K562 (cell line): ENCODE data around the gene ABLIM2. TPM values are rescaled to one million over a fixed set of nuclear protein-coding genes. Genes with fewer than 3 reads are reported as not detected.

ENCODE experiments used
- ATAC-seq: fragments of 200-7000 bp; cut with Tn5 transposase; 3 replicates; pipeline ENCODE4 v1.9.1; 2020; ENCODE audit warnings: moderate library complexity
- BruUV-seq: library from RNA; stranded (reverse); fragments of 400-500 nt; replicated peaks from 2 replicates; lab custom pipeline; 2021; lab: Mats Ljungman, UMichigan
- CTCF ChIA-PET: fragments of 300-600 bp; formaldehyde crosslinking; extraction: SDS; loops from one replicate; lab custom pipeline; 2021; ENCODE audit warnings: low intra/inter-chr PET ratio; lab: Yijun Ruan, JAX
- POLR2A ChIA-PET: fragments of 300-600, 350-650 bp; sonication (Branson Sonifier 250); formaldehyde crosslinking; extraction: SDS; loops from one replicate; lab custom pipeline; 2021; ENCODE audit warnings: antibody characterized with exemption, inconsistent platforms; lab: Yijun Ruan, JAX
- DNase-seq, 4 experiments: peaks; one replicate each; pipeline versions ENCODE4 v3.0.0 to v3.0.0-alpha.2; 2011 to 2018; ENCODE audit warnings: low spot score in 3 of 4, mixed read lengths in 3 of 4; ENCODE audit errors: extremely low read depth in 1 of 4
- FAIRE-seq: peaks from 2 replicates; lab custom pipeline; 2011; peaks lifted over from hg19 to GRCh38; lab: Jason Lieb, UNC
- H2AFZ ChIP-seq: 2 replicates; pipeline ENCODE4 v1.6.0; 2011; ENCODE audit warnings: low read depth, low read length, control low read depth, inconsistent platforms
- H3K27ac ChIP-seq: fragments of 200-600 bp; 3 replicates; pipeline ENCODE4 v1.8.0; 2011; ENCODE audit warnings: low read depth, mild to moderate bottlenecking, control low read depth, inconsistent platforms, low read length, moderate library complexity, mixed read lengths; ENCODE audit errors: extremely low read depth
- H3K27me3 ChIP-seq, 2 experiments: fragments of 300-600 bp in 1 of 2; 2 replicates in 1 of 2; 3 replicates in 1 of 2; pipeline versions ENCODE4 v1.6.0 to v1.8.0; 2011; ENCODE audit warnings: inconsistent platforms in 2 of 2, low read length in 2 of 2, mild to moderate bottlenecking in 1 of 2, mixed read lengths in 1 of 2, moderate library complexity in 1 of 2; ENCODE audit not compliant: control insufficient read depth in 2 of 2, insufficient read depth in 2 of 2
- H3K36me3 ChIP-seq: fragments of 300-600 bp; 3 replicates; pipeline ENCODE4 v1.8.0; 2011; ENCODE audit warnings: mild to moderate bottlenecking, low read length, inconsistent platforms; ENCODE audit not compliant: control insufficient read depth, insufficient read depth
- H3K4me1 ChIP-seq, 2 experiments: fragments of 200-600 bp in 1 of 2; replicated peaks in 1 of 2; 2 replicates in 1 of 2; 3 replicates in 1 of 2; pipeline versions ENCODE4 v1.5.1 to v1.8.0; 2011; ENCODE audit warnings: inconsistent platforms in 2 of 2, low read length in 2 of 2, mild to moderate bottlenecking in 1 of 2, mixed read lengths in 1 of 2, moderate library complexity in 1 of 2; ENCODE audit not compliant: control insufficient read depth in 2 of 2, insufficient read depth in 2 of 2
- H3K4me2 ChIP-seq: 2 replicates; pipeline ENCODE4 v1.6.1; 2011; ENCODE audit warnings: low read length, control low read depth, inconsistent platforms, mixed read lengths; ENCODE audit not compliant: insufficient read depth
- H3K4me3 ChIP-seq: fragments of 200-600 bp; sonication (generic), shearing (Covaris generic); 2 replicates; pipeline ENCODE4 v1.5.1; 2016; ENCODE audit warnings: control low read depth, inconsistent platforms
- H3K79me2 ChIP-seq: fragments of 200-600 bp; 3 replicates; pipeline ENCODE4 v1.8.0; 2011; ENCODE audit warnings: low read length, inconsistent platforms; ENCODE audit not compliant: control insufficient read depth, insufficient read depth
- H3K9ac ChIP-seq, 2 experiments: 2 replicates each; pipeline versions ENCODE4 v1.6.0 to v1.6.1; 2011; ENCODE audit warnings: low read depth in 2 of 2, low read length in 2 of 2, control low read depth in 1 of 2, inconsistent platforms in 1 of 2, mild to moderate bottlenecking in 1 of 2, mixed read lengths in 1 of 2; ENCODE audit not compliant: insufficient read depth in 1 of 2
- H3K9me1 ChIP-seq: one replicate; pipeline ENCODE4 v1.6.0; 2011; ENCODE audit warnings: inconsistent platforms, mild to moderate bottlenecking, low read length, moderate library complexity; ENCODE audit not compliant: control insufficient read depth, insufficient read depth
- H3K9me3 ChIP-seq: replicated peaks from 2 replicates; pipeline ENCODE4 v1.5.1; 2011; ENCODE audit warnings: low read depth, low read length, inconsistent platforms; ENCODE audit not compliant: control insufficient read depth, insufficient read depth
- H4K20me1 ChIP-seq: replicated peaks from 2 replicates; pipeline ENCODE4 v1.6.1; 2011; ENCODE audit warnings: low read length, inconsistent platforms, mixed read lengths; ENCODE audit not compliant: control insufficient read depth, insufficient read depth
- ZNF175 ChIP-seq: fragments of 200-800 bp; sonication (Bioruptor generic); IDR thresholded peaks from 2 replicates; pipeline ENCODE4 v1.6.1; 2016; ENCODE audit warnings: low read depth, mild to moderate bottlenecking, missing genetic modification characterization, missing compliant biosample characterization
- ZNF717 ChIP-seq: fragments of 250-450 bp; sonication (Bioruptor Pico); IDR thresholded peaks from 2 replicates; pipeline ENCODE4 v1.5.0; 2021
- WGBS: fragments of 100-300 bp; shearing (Covaris generic); methylation state at CpG from one replicate; pipeline ENCODE4 v1.1.6; 2016; ENCODE audit warnings: low coverage, mixed read lengths; ENCODE audit not compliant: insufficient coverage; ENCODE audit errors: missing lambda C conversion rate; 5-methylcytosine and 5-hydroxymethylcytosine counted together
- in situ Hi-C: fragments of 300-500 bp; cut with MboI; formaldehyde crosslinking; loops from 4 replicates; pipeline ENCODE4 v1.15.0; 2018; ENCODE audit warnings: inconsistent platforms, mixed read lengths
- intact Hi-C: fragments of 100-400 bp; cut with micrococcal nuclease; formaldehyde crosslinking; loops from 2 replicates; pipeline ENCODE4 v1.14.2; 2022
- polyA plus RNA-seq, 8 experiments: library from polyadenylated mRNA; depleted of rRNA in 4 of 8; stranded (reverse) in 5 of 8; unstranded in 3 of 8; fragments of >200 nt; fragmentation: Nextera tagmentation in 2 of 8; fragmentation: Illumina TruSeq in 1 of 8; extraction: Ambion mirVana in 2 of 8; extraction: Trizol in 1 of 8; gene quantifications; 2 replicates each; pipeline versions ENCODE4 v1.2.1 to v1.2.3, GENCODE V29; 2011 to 2014; ENCODE audit warnings: inconsistent platforms in 1 of 8, missing spikeins in 1 of 8
- total RNA-seq, 7 experiments: library from RNA; depleted of rRNA in 6 of 7; stranded (reverse); fragments of >200 nt in 6 of 7; fragmentation: Illumina TruSeq in 2 of 7; extraction: Trizol in 2 of 7; gene quantifications; 2 replicates each; pipeline versions ENCODE4 v1.2.1 to v1.2.3, GENCODE V29; 2011 to 2021; ENCODE audit warnings: low replicate concordance in 1 of 7
- TF ChIP-seq, protein P1 (sequence below): fragments of 250-450 bp; sonication (Bioruptor Pico); IDR thresholded peaks from 2 replicates; pipeline ENCODE4 v1.5.0; 2021
- TF ChIP-seq, protein P2 (sequence below), 2 experiments: fragments of 450-650 bp in 1 of 2; sonication (generic) in 1 of 2; formaldehyde crosslinking in 1 of 2; IDR thresholded peaks in 1 of 2; conservative IDR thresholded peaks in 1 of 2; 2 replicates each; pipeline versions ENCODE4 v1.6.1 to v1.8.1; 2016 to 2023; ENCODE audit warnings: mild to moderate bottlenecking in 2 of 2, moderate library complexity in 2 of 2, inconsistent platforms in 1 of 2, missing genetic modification reagents in 1 of 2

Gene ABLIM2
- total and polyA plus RNA-seq, 9 of the 15 experiments (the other 6 are each of a cell fraction or from before 2014, with no cell fraction given), result not detected

DNA sequence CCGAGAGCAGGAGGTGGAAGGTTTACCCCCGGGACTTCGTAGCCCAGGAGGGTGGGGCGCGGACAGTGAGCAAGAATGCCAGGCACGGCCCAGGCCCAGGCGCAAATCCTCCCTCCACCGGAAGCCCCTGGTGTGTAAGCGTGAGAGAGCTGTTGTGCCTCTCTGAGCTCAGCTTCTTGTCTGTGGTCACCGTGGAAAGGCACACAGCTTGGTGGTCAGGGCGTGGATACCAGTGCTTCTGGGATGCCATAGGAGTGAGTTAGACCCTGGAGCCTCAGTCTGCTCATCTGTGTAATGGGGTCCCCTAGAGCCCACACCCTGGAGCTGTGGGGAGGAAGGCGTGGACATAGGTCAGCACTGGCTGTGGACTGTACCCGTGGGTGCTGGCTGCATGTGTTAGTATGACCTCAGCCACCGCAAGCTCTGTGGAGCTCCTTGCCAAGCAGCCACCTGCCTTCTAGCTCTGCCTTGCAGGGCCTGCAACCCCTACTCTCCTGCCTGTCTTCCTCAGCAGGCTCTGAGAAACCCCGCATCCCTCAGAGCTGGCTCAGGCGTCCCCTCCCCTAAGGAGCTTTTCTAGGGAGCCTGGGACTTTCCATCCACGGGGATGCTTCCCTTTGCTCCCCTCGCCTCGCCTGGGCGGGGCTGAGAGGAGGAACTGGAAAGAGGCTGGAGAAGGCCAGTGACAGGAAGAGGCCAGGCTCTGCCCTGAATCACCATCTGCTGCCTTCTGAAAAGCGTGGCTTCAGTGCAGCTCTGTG lies 190.9 kb downstream of the ABLIM2 start:
- TF ChIP-seq, protein P1, sequence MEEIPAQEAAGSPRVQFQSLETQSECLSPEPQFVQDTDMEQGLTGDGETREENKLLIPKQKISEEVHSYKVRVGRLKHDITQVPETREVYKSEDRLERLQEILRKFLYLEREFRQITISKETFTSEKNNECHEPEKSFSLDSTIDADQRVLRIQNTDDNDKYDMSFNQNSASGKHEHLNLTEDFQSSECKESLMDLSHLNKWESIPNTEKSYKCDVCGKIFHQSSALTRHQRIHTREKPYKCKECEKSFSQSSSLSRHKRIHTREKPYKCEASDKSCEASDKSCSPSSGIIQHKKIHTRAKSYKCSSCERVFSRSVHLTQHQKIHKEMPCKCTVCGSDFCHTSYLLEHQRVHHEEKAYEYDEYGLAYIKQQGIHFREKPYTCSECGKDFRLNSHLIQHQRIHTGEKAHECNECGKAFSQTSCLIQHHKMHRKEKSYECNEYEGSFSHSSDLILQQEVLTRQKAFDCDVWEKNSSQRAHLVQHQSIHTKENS (CRISPR knock-in tag), result no peak
- TF ChIP-seq, protein P2, sequence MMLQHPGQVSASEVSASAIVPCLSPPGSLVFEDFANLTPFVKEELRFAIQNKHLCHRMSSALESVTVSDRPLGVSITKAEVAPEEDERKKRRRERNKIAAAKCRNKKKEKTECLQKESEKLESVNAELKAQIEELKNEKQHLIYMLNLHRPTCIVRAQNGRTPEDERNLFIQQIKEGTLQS (IDR thresholded peaks at IDR 0.05), result no peak
- TF ChIP-seq, protein P2 (CRISPR knock-in tag; conservative IDR thresholded peaks at IDR 0.05), result no peak
- TF ChIP-seq ZNF717 (CRISPR knock-in tag) (no peak), ZNF175 (no peak)
- Histone ChIP-seq H3K4me1 (peaks cover 0 to 5% of the 10 kb centered on the region in 2 experiments; a peak in 2 of 5 replicates), H3K9me1 (peaks cover 3% of the 10 kb centered on the region), H2AFZ (no peak overlapping the region), H3K27ac (no peak overlapping the region), H4K20me1 (peaks cover 7% of the 10 kb centered on the region), H3K9ac (no peak overlapping the region), H3K4me2 (no peak overlapping the region), H3K9me3 (no peaks in the 10 kb centered on the region), H3K27me3 (peaks cover 19 to 50% of the 10 kb centered on the region in 2 experiments; a peak in 3 of 5 replicates), H3K79me2 (no peaks in the 10 kb centered on the region), H3K4me3 (no peak overlapping the region), H3K36me3 (no peaks in the 10 kb centered on the region)
- intact Hi-C loops, result no loop called here
- in situ Hi-C loops, result no loop called here
- ChIA-PET CTCF (no interaction called here), POLR2A (interaction anchor here (0.5 to 0.7 kb wide), 3 partner anchors 206 to 637 kb away, joined by 3 to 4 read pairs (median 3); no protein-coding TSS in a partner anchor)
- DNase-seq, result no peak
- BruUV-seq, result no TSS peak
- no peak for FAIRE-seq
- no peak for ATAC-seq
- 0% methylated on average over 21 of the region's 21 CpGs for WGBS
